IMR-90 (cell line): ENCODE measurements around the gene CDH15. TPM values are rescaled to one million over a fixed set of nuclear protein-coding genes. Genes with fewer than 3 reads are reported as not detected.

Experiments
- ATAC-seq: fragments of 200-7000 bp; cut with Tn5 transposase; 2 replicates; pipeline ENCODE4 v1.9.1; 2020; ENCODE audit warnings: low read depth, mild to moderate bottlenecking, moderate library complexity
- BruUV-seq: library from RNA; stranded (reverse); fragments of 400-500 nt; replicated peaks from 2 replicates; lab custom pipeline; 2021; lab: Mats Ljungman, UMichigan
- CTCF ChIA-PET: fragments of 300-600 bp; formaldehyde crosslinking; extraction: SDS; loops from one replicate; lab custom pipeline; 2021; ENCODE audit warnings: antibody characterized with exemption; lab: Yijun Ruan, JAX
- POLR2A ChIA-PET: fragments of 300-600 bp; sonication (Branson Sonifier 250); formaldehyde crosslinking; loops from one replicate; lab custom pipeline; 2022; ENCODE audit warnings: antibody characterized with exemption; ENCODE audit not compliant: unreplicated experiment; lab: Charles Lee
- DNase-seq: peaks from one replicate; pipeline ENCODE4 v3.0.0; 2013
- H2AFZ ChIP-seq: replicated peaks from 2 replicates; pipeline ENCODE3; 2013; ENCODE audit warnings: low read length, mild to moderate bottlenecking; ENCODE audit not compliant: poor library complexity
- H2AK5ac ChIP-seq: 2 replicates; pipeline ENCODE4 v1.6.1; 2013; ENCODE audit warnings: low read depth, low read length, inconsistent platforms
- H2AK9ac ChIP-seq: replicated peaks from 2 replicates; pipeline ENCODE3; 2013; ENCODE audit warnings: mild to moderate bottlenecking, low read depth, low read length, moderate library complexity; ENCODE audit not compliant: poor library complexity
- H2BK120ac ChIP-seq: 2 replicates; pipeline ENCODE4 v1.6.1; 2013; ENCODE audit warnings: low read depth, low read length, inconsistent platforms
- H2BK15ac ChIP-seq: 3 replicates; pipeline ENCODE4 v1.6.1; 2013; ENCODE audit warnings: low read depth, low read length, inconsistent platforms
- H2BK20ac ChIP-seq: 2 replicates; pipeline ENCODE4 v1.6.1; 2013; ENCODE audit warnings: low read depth, mild to moderate bottlenecking, inconsistent platforms, low read length, moderate library complexity
- H2BK5ac ChIP-seq: 2 replicates; pipeline ENCODE4 v1.6.1; 2013; ENCODE audit warnings: mild to moderate bottlenecking, low read depth, low read length, inconsistent platforms; ENCODE audit not compliant: poor library complexity, severe bottlenecking
- H3K14ac ChIP-seq: replicated peaks from 2 replicates; pipeline ENCODE4 v1.6.1; 2013; ENCODE audit warnings: low read depth, low read length, inconsistent platforms
- H3K18ac ChIP-seq: 2 replicates; pipeline ENCODE4 v1.6.1; 2013; ENCODE audit warnings: low read depth, low read length, control low read depth
- H3K23ac ChIP-seq: 2 replicates; pipeline ENCODE4 v1.6.1; 2013; ENCODE audit warnings: low read depth, low read length, inconsistent platforms
- H3K27ac ChIP-seq: 2 replicates; pipeline ENCODE4 v1.5.1; 2013; ENCODE audit warnings: mild to moderate bottlenecking, control low read depth, low read length; ENCODE audit not compliant: insufficient read depth
- H3K27me3 ChIP-seq: 2 replicates; pipeline ENCODE4 v1.6.1; 2013; ENCODE audit warnings: low read length; ENCODE audit not compliant: control insufficient read depth, insufficient read depth
- H3K36me3 ChIP-seq: 2 replicates; pipeline ENCODE4 v1.6.1; 2013; ENCODE audit warnings: low read length, mixed read lengths; ENCODE audit not compliant: control insufficient read depth, insufficient read depth
- H3K4ac ChIP-seq: 2 replicates; pipeline ENCODE4 v1.6.1; 2013; ENCODE audit warnings: low read depth, low read length, inconsistent platforms
- H3K4me1 ChIP-seq: 2 replicates; pipeline ENCODE4 v1.6.1; 2013; ENCODE audit warnings: low read length, mixed read lengths; ENCODE audit not compliant: control insufficient read depth, insufficient read depth
- H3K4me2 ChIP-seq: 2 replicates; pipeline ENCODE4 v1.6.1; 2013; ENCODE audit warnings: low read depth, mild to moderate bottlenecking, control low read depth, low read length, moderate library complexity
- H3K4me3 ChIP-seq: 2 replicates; pipeline ENCODE4 v1.5.1; 2013; ENCODE audit warnings: low read depth, mild to moderate bottlenecking, control low read depth, low read length, moderate library complexity; ENCODE audit not compliant: insufficient read depth
- H3K56ac ChIP-seq: 2 replicates; pipeline ENCODE4 v1.6.1; 2013; ENCODE audit warnings: low read length, inconsistent platforms; ENCODE audit not compliant: insufficient read depth; ENCODE audit errors: extremely low read depth
- H3K79me1 ChIP-seq, 2 experiments: 2 replicates each; pipeline ENCODE4 v1.6.1; 2013; ENCODE audit warnings: low read length in 2 of 2, inconsistent platforms in 1 of 2, low read depth in 1 of 2
- H3K9ac ChIP-seq: 2 replicates; pipeline ENCODE4 v1.6.1; 2013; ENCODE audit warnings: low read depth, low read length, control low read depth
- H3K9me1 ChIP-seq: 2 replicates; pipeline ENCODE4 v1.6.1; 2013; ENCODE audit warnings: low read length, inconsistent platforms; ENCODE audit not compliant: insufficient read depth
- H3K9me3 ChIP-seq: 2 replicates; pipeline ENCODE4 v1.6.1; 2013; ENCODE audit warnings: low read length; ENCODE audit not compliant: control insufficient read depth, insufficient read depth
- H4K20me1 ChIP-seq: 2 replicates; pipeline ENCODE4 v1.6.1; 2013; ENCODE audit warnings: low read length, inconsistent platforms; ENCODE audit not compliant: insufficient read depth
- H4K5ac ChIP-seq: 2 replicates; pipeline ENCODE4 v1.6.1; 2013; ENCODE audit warnings: mild to moderate bottlenecking, low read depth, low read length, control low read depth
- H4K8ac ChIP-seq, 2 experiments: 2 replicates each; pipeline ENCODE4 v1.6.1; 2013; ENCODE audit warnings: low read depth in 2 of 2, low read length in 2 of 2, control low read depth in 1 of 2, inconsistent platforms in 1 of 2
- H4K91ac ChIP-seq: 2 replicates; pipeline ENCODE4 v1.6.1; 2013; ENCODE audit warnings: low read depth, low read length, inconsistent platforms; ENCODE audit not compliant: insufficient read depth
- CEBPB ChIP-seq: IDR thresholded peaks from 2 replicates; pipeline ENCODE4 v1.6.1; 2012; ENCODE audit warnings: low read depth, low read length, improper control_type of control experiment
- MAFK ChIP-seq: IDR thresholded peaks from 2 replicates; pipeline ENCODE4 v1.6.1; 2012; ENCODE audit warnings: low read depth, low read length, improper control_type of control experiment
- NFE2L2 ChIP-seq: fragments of 150-350 bp; IDR thresholded peaks from 2 replicates; pipeline ENCODE4 v1.6.1; 2016; ENCODE audit warnings: low read depth, mild to moderate bottlenecking, low read length
- RCOR1 ChIP-seq: IDR thresholded peaks from 2 replicates; pipeline ENCODE4 v1.6.1; 2012; ENCODE audit warnings: mild to moderate bottlenecking, low read length, improper control_type of control experiment; ENCODE audit not compliant: insufficient replicate concordance
- RFX5 ChIP-seq: IDR thresholded peaks from 2 replicates; pipeline ENCODE4 v1.8.0; 2012; ENCODE audit warnings: low read depth, mild to moderate bottlenecking, low read length, moderate library complexity
- WGBS, 2 experiments: methylation state at CpG; one replicate each; pipeline versions ENCODE4 v1.1.5 to v1.1.7; 2013; ENCODE audit warnings: missing lambda C conversion rate in 2 of 2; ENCODE audit not compliant: insufficient read length in 1 of 2; ENCODE audit errors: extremely low coverage in 2 of 2; 5-methylcytosine and 5-hydroxymethylcytosine counted together
- dilution Hi-C: fragments of 300-500 bp; cut with HindIII; formaldehyde crosslinking; loops from one replicate; pipeline ENCODE4 v1.14.3; 2018; ENCODE audit warnings: low sequenced_read_pairs; ENCODE audit not compliant: unreplicated experiment
- in situ Hi-C: fragments of 300-500 bp; cut with MboI; formaldehyde crosslinking; loops from 3 replicates; pipeline ENCODE4 v1.14.3; 2019; ENCODE audit warnings: low sequenced_read_pairs, inconsistent platforms, mixed read lengths
- intact Hi-C: fragments of 100-400 bp; cut with micrococcal nuclease; formaldehyde crosslinking; loops from 2 replicates; pipeline ENCODE4 v1.10.0; 2022
- polyA plus RNA-seq, 3 experiments: library from polyadenylated mRNA; depleted of rRNA; stranded (reverse); fragments of >200 nt; gene quantifications; 2 replicates each; pipeline ENCODE4 v1.2.3, GENCODE V29; 2012; ENCODE audit warnings: low replicate concordance in 1 of 3
- total RNA-seq: library from RNA; depleted of rRNA; stranded (reverse); fragments of >200 nt; gene quantifications from 2 replicates; pipeline ENCODE4 v1.2.3, GENCODE V29; 2012
- TF ChIP-seq, protein P1 (sequence below): fragments of 150-350 bp; IDR thresholded peaks from 2 replicates; pipeline ENCODE4 v1.6.1; 2017; ENCODE audit warnings: mild to moderate bottlenecking, antibody characterized with exemption, low read length, low read depth
- TF ChIP-seq, protein P2 (sequence below): conservative IDR thresholded peaks from 2 replicates; pipeline ENCODE4 v1.5.1; 2012; ENCODE audit warnings: mild to moderate bottlenecking, low read depth, low read length, improper control_type of control experiment

CDH15 gene
- total and polyA plus RNA-seq, 2 of the 4 experiments (the other 2 are of a cell fraction) = 0.18 to 0.62 TPM

DNA sequence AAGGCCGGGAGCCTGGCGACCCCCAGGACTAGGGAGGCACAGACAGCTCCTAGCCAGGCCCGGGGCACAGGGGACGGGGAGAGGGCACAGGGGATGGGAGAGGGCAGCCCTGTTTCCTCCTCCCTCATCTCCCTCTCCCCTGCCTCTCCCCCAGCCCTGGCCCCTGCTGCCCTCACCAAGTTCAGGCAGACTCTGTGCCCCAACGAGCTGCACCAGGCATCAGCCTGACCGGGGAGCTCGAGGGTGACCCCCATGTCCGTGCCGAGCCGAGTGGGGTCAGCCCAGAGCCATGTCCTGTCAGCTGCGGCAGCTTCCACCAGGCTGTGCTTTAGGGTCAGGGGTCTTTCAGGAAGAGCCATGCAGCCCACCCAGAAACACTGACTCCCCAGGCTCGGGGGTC is 6.0 kb downstream of the CDH15 start:
- Histone ChIP-seq H2AFZ (no peak overlapping the region), H3K36me3 (no peaks in the 10 kb centered on the region), H2AK5ac (no peak overlapping the region), H4K20me1 (no peaks in the 10 kb centered on the region; the same call in 1 of the 2 replicates), H4K91ac (no peak overlapping the region), H3K79me1 (no peaks in the 10 kb centered on the region), H2BK5ac (no peak overlapping the region), H4K8ac (no peak overlapping the region), H4K5ac (no peak overlapping the region), H3K4ac (no peak overlapping the region), H3K9ac (no peak overlapping the region), H3K4me3 (no peak overlapping the region), H2BK20ac (no peak overlapping the region), H3K56ac (no peak overlapping the region), H3K9me1 (no peaks in the 10 kb centered on the region), H3K18ac (no peak overlapping the region), H3K9me3 (no peaks in the 10 kb centered on the region), H2BK120ac (no peak overlapping the region), H2AK9ac (no peak overlapping the region), H3K4me2 (no peak overlapping the region), H2BK15ac (no peak overlapping the region), H3K27me3 (peaks cover 46% of the 10 kb centered on the region), H3K23ac (no peak overlapping the region), H3K27ac (no peak overlapping the region), H3K4me1 (no peaks in the 10 kb centered on the region), H3K14ac (no peak overlapping the region)
- no peak for DNase-seq
- 67% methylated on average over 5 of the region's 12 CpGs; no CpG with 5 or more reads in 1 of the 2 experiments for WGBS, 2 experiments
- no TSS peak for BruUV-seq
- POLR2A ChIA-PET = no interaction called here
- in situ Hi-C loops = no loop called here
- ATAC-seq = no peak
- intact Hi-C loops = no loop called here
- dilution Hi-C loops = no loop called here
- TF ChIP-seq, protein P1, sequence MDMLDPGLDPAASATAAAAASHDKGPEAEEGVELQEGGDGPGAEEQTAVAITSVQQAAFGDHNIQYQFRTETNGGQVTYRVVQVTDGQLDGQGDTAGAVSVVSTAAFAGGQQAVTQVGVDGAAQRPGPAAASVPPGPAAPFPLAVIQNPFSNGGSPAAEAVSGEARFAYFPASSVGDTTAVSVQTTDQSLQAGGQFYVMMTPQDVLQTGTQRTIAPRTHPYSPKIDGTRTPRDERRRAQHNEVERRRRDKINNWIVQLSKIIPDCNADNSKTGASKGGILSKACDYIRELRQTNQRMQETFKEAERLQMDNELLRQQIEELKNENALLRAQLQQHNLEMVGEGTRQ = no peak
- TF ChIP-seq RFX5 (no peak), RCOR1 (no peak), CEBPB (no peak), MAFK (no peak), NFE2L2 (no peak)
- TF ChIP-seq, protein P2, sequence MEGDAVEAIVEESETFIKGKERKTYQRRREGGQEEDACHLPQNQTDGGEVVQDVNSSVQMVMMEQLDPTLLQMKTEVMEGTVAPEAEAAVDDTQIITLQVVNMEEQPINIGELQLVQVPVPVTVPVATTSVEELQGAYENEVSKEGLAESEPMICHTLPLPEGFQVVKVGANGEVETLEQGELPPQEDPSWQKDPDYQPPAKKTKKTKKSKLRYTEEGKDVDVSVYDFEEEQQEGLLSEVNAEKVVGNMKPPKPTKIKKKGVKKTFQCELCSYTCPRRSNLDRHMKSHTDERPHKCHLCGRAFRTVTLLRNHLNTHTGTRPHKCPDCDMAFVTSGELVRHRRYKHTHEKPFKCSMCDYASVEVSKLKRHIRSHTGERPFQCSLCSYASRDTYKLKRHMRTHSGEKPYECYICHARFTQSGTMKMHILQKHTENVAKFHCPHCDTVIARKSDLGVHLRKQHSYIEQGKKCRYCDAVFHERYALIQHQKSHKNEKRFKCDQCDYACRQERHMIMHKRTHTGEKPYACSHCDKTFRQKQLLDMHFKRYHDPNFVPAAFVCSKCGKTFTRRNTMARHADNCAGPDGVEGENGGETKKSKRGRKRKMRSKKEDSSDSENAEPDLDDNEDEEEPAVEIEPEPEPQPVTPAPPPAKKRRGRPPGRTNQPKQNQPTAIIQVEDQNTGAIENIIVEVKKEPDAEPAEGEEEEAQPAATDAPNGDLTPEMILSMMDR = no peak
- CTCF ChIA-PET = no interaction called here
